HepG2 (cell line): Measurements from ENCODE around the gene FRS2. TPM values are rescaled to one million over a fixed set of nuclear protein-coding genes. Genes with fewer than 3 reads are reported as not detected.

Experiments
- AHR ChIP-seq: IDR thresholded peaks from 2 replicates; pipeline ENCODE4 v1.6.1; 2018; ENCODE audit warnings: missing genetic modification reagents, missing compliant biosample characterization
- CTCF ChIP-seq: sonication (generic); formaldehyde crosslinking; IDR thresholded peaks from 2 replicates; pipeline ENCODE4 v1.5.0; 2020; ENCODE audit warnings: mild to moderate bottlenecking, missing genetic modification reagents, moderate library complexity
- ESRRA ChIP-seq: sonication (generic); formaldehyde crosslinking; IDR thresholded peaks from 2 replicates; pipeline ENCODE4 v1.5.1; 2020; ENCODE audit warnings: mild to moderate bottlenecking, low read depth, missing genetic modification reagents
- EZH2 ChIP-seq: conservative IDR thresholded peaks from 2 replicates; pipeline ENCODE4 v1.6.1; 2012; ENCODE audit warnings: mild to moderate bottlenecking, low read depth, low read length, moderate library complexity
- FLYWCH1 ChIP-seq: sonication (generic); formaldehyde crosslinking; IDR thresholded peaks from 2 replicates; pipeline ENCODE4 v1.8.1; 2023; ENCODE audit warnings: mild to moderate bottlenecking, missing genetic modification reagents
- GTF2F1 ChIP-seq: fragments of 150-350 bp; IDR thresholded peaks from 2 replicates; pipeline ENCODE4 v1.6.1; 2014; ENCODE audit warnings: low read length
- IKZF5 ChIP-seq: IDR thresholded peaks from 2 replicates; pipeline ENCODE4 v1.6.1; 2018; ENCODE audit warnings: missing genetic modification reagents, mild to moderate bottlenecking, missing compliant biosample characterization
- ISX ChIP-seq: sonication (generic); formaldehyde crosslinking; conservative IDR thresholded peaks from 2 replicates; pipeline ENCODE4 v1.5.0; 2020; ENCODE audit warnings: missing genetic modification reagents
- KLF13 ChIP-seq: sonication (generic); formaldehyde crosslinking; IDR thresholded peaks from 2 replicates; pipeline ENCODE4 v1.4.0; 2020; ENCODE audit warnings: mild to moderate bottlenecking, missing genetic modification reagents
- NCOR1 ChIP-seq: fragments of 200-600 bp; sonication (generic); IDR thresholded peaks from 2 replicates; pipeline ENCODE4 v1.7.0; 2017; ENCODE audit warnings: antibody characterized with exemption, low read length, borderline replicate concordance
- NFIC ChIP-seq: IDR thresholded peaks from 2 replicates; pipeline ENCODE4 v1.6.1; 2012; ENCODE audit warnings: mild to moderate bottlenecking, low read length, inconsistent platforms
- PHB2 ChIP-seq: fragments of 450-650 bp; IDR thresholded peaks from 2 replicates; pipeline ENCODE4 v1.6.1; 2018; ENCODE audit not compliant: partially characterized antibody
- POLR2A ChIP-seq, 2 experiments: IDR thresholded peaks; 2 replicates each; pipeline ENCODE4 v1.6.1; 2011; ENCODE audit warnings: low read depth in 2 of 2, low read length in 2 of 2, mild to moderate bottlenecking in 1 of 2, moderate library complexity in 1 of 2; ENCODE audit not compliant: insufficient read depth in 1 of 2
- RBM39 ChIP-seq: fragments of 200-400 bp; formaldehyde crosslinking; IDR thresholded peaks from one replicate; pipeline ENCODE4 v1.6.1; 2018; ENCODE audit warnings: antibody characterized with exemption, mild to moderate bottlenecking, low read depth, low read length; ENCODE audit not compliant: poor library complexity, severe bottlenecking
- RFX3 ChIP-seq: IDR thresholded peaks from 2 replicates; pipeline ENCODE4 v1.6.1; 2016; ENCODE audit warnings: missing biosample characterization, missing genetic modification reagents
- SAP130 ChIP-seq: IDR thresholded peaks from 2 replicates; pipeline ENCODE4 v1.6.1; 2016; ENCODE audit warnings: low read depth
- SIX4 ChIP-seq: sonication (generic); formaldehyde crosslinking; IDR thresholded peaks from 2 replicates; pipeline ENCODE4 v1.4.0; 2020; ENCODE audit warnings: missing genetic modification reagents
- SMARCE1 ChIP-seq: fragments of 450-650 bp; IDR thresholded peaks from 2 replicates; pipeline ENCODE4 v1.6.1; 2017; ENCODE audit warnings: borderline replicate concordance
- SNAI1 ChIP-seq: sonication (generic); formaldehyde crosslinking; IDR thresholded peaks from 2 replicates; pipeline ENCODE4 v1.5.0; 2020; ENCODE audit warnings: mild to moderate bottlenecking, missing genetic modification reagents, borderline replicate concordance
- TBX3 ChIP-seq: fragments of 450-650 bp; IDR thresholded peaks from 2 replicates; pipeline ENCODE4 v1.6.1; 2017; ENCODE audit warnings: antibody characterized with exemption, mild to moderate bottlenecking, inconsistent platforms, borderline replicate concordance
- TCF12 ChIP-seq, 2 experiments: fragments of 450-650 bp in 1 of 2; sonication (generic) in 1 of 2; formaldehyde crosslinking in 1 of 2; IDR thresholded peaks; 2 replicates each; pipeline versions ENCODE4 v1.6.1 to v1.8.0; 2017 to 2022; ENCODE audit warnings: antibody characterized with exemption in 1 of 2, mild to moderate bottlenecking in 1 of 2, missing genetic modification reagents in 1 of 2, moderate library complexity in 1 of 2
- U2AF2 ChIP-seq: fragments of 200-400 bp; formaldehyde crosslinking; IDR thresholded peaks from 2 replicates; pipeline ENCODE4 v1.6.1; 2017; ENCODE audit warnings: low read depth, mild to moderate bottlenecking, low read length
- ZNF207 ChIP-seq: fragments of 450-650 bp; IDR thresholded peaks from 2 replicates; pipeline ENCODE4 v1.6.1; 2016; ENCODE audit warnings: antibody characterized with exemption, borderline replicate concordance
- ZNF235 ChIP-seq: sonication (generic); formaldehyde crosslinking; IDR thresholded peaks from 2 replicates; pipeline ENCODE4 v1.8.1; 2023; ENCODE audit warnings: mild to moderate bottlenecking, missing genetic modification reagents, borderline replicate concordance
- ZNF331 ChIP-seq: sonication (generic); formaldehyde crosslinking; IDR thresholded peaks from 2 replicates; pipeline ENCODE4 v1.4.0; 2020; ENCODE audit warnings: missing genetic modification reagents
- ZNF460 ChIP-seq: sonication (generic); formaldehyde crosslinking; IDR thresholded peaks from 2 replicates; pipeline ENCODE4 v1.5.1; 2020; ENCODE audit warnings: missing genetic modification reagents, mild to moderate bottlenecking, borderline replicate concordance
- ZNF784 ChIP-seq: sonication (generic); formaldehyde crosslinking; IDR thresholded peaks from 2 replicates; pipeline ENCODE4 v1.5.1; 2020; ENCODE audit warnings: missing genetic modification reagents, mild to moderate bottlenecking, borderline replicate concordance
- ZSCAN31 ChIP-seq: sonication (generic); formaldehyde crosslinking; IDR thresholded peaks from 2 replicates; pipeline ENCODE4 v1.5.0; 2020; ENCODE audit warnings: low read depth, mild to moderate bottlenecking, missing genetic modification reagents
- polyA plus RNA-seq, 8 experiments: library from polyadenylated mRNA; depleted of rRNA in 3 of 8; stranded (reverse) in 7 of 8; unstranded in 1 of 8; fragments of >200 nt; fragmentation: Illumina TruSeq in 4 of 8; extraction: Trizol in 4 of 8; gene quantifications; 2 replicates each; pipeline versions ENCODE4 v1.2.1 to v1.2.3, GENCODE V29; 2011 to 2016; ENCODE audit warnings: low read depth in 4 of 8, missing spikeins in 1 of 8, mixed read lengths in 1 of 8; ENCODE audit not compliant: insufficient read depth in 1 of 8
- total RNA-seq, 5 experiments: library from RNA; depleted of rRNA; stranded (reverse); fragments of >200 nt; fragmentation: Illumina TruSeq; extraction: Trizol; gene quantifications; 2 replicates each; pipeline ENCODE4 v1.2.3, GENCODE V29; 2016; ENCODE audit warnings: low read depth in 1 of 5

Gene FRS2
- total and polyA plus RNA-seq, 2 of the 13 experiments (the other 11 are each of a cell fraction or from before 2014, with no cell fraction given), result 8.3 to 16.8 TPM

GRCh38 chr12:69470189-69471075 lies at the start of gene FRS2 (continued):
- TF ChIP-seq ZNF460 (CRISPR knock-in tag), result no peak
- no peak for TF ChIP-seq ISX (CRISPR knock-in tag)
- TF ChIP-seq SIX4 (CRISPR knock-in tag), result no peak
- TF ChIP-seq TCF12 (IDR thresholded peaks at IDR 0.05), result no peak
- TF ChIP-seq TCF12 (CRISPR knock-in tag; IDR thresholded peaks at IDR 0.05), result no peak
- TF ChIP-seq KLF13 (CRISPR knock-in tag), result no peak
- TF ChIP-seq AHR (CRISPR knock-in tag), result no peak
- TF ChIP-seq EZH2, result no peak
- TF ChIP-seq PHB2, result no peak
- no peak for TF ChIP-seq FLYWCH1
- no peak for TF ChIP-seq ZNF207
- TF ChIP-seq ZNF331 (CRISPR knock-in tag), result peak; percentile 27; the same call in 1 of the 2 replicates
- no peak for TF ChIP-seq TBX3
- no peak; the same call in 1 of the 2 replicates for TF ChIP-seq SNAI1 (CRISPR knock-in tag)
- TF ChIP-seq NFIC, result no peak
- TF ChIP-seq ZNF784 (CRISPR knock-in tag), result peak; percentile 32; the same call in 1 of the 2 replicates
- TF ChIP-seq U2AF2, result no peak
- no peak for TF ChIP-seq GTF2F1
- TF ChIP-seq RFX3 (CRISPR knock-in tag), result no peak
- TF ChIP-seq POLR2A (IDR thresholded peaks at IDR 0.05; ENCODE audit: insufficient read depth in 1 of 2, low read depth in 2 of 2, low read length in 2 of 2), result peak; percentile 82 to 83
- TF ChIP-seq SMARCE1, result no peak
- peak; percentile 77 for TF ChIP-seq CTCF (CRISPR knock-in tag)
- no peak for TF ChIP-seq NCOR1
- no peak for TF ChIP-seq ESRRA (CRISPR knock-in tag)
- no peak for TF ChIP-seq ZSCAN31 (CRISPR knock-in tag)
- no peak for TF ChIP-seq ZNF235 (CRISPR knock-in tag)
- no peak for TF ChIP-seq IKZF5 (CRISPR knock-in tag)
- peak; percentile 26 for TF ChIP-seq RBM39
- peak; percentile 88 for TF ChIP-seq SAP130 (CRISPR knock-in tag)
